SH-SY5Y (cell line): ENCODE measurements around the gene CAMSAP1.

Experiments
- GATA2 ChIP-seq: IDR thresholded peaks from 2 replicates; pipeline ENCODE4 v1.6.1; 2011; ENCODE audit warnings: mild to moderate bottlenecking, low read depth, low read length
- GATA3 ChIP-seq: IDR thresholded peaks from 2 replicates; pipeline ENCODE4 v1.6.1; 2011; ENCODE audit warnings: low read depth, mild to moderate bottlenecking, low read length, moderate library complexity

The CAMSAP1 gene

GRCh38 chr9:135862809-135863208 lies 44.5 kb downstream of the CAMSAP1 start:
- TF ChIP-seq GATA2 (no peak), GATA3 (no peak)

- no peak for TF ChIP-seq GATA3
- TF ChIP-seq GATA2, result no peak
These were observed 48.7 kb downstream of the CAMSAP1 start for GRCh38 chr9:135858491-135859185.

- TF ChIP-seq GATA3 (no peak), GATA2 (no peak)
These were observed 49.5 kb downstream of the CAMSAP1 start for GRCh38 chr9:135857843-135858242.

GRCh38 chr9:135857371-135857786 lies 50.0 kb downstream of the CAMSAP1 start:
- no peak for TF ChIP-seq GATA3
- no peak for TF ChIP-seq GATA2

GRCh38 chr9:135851748-135852147 lies 55.6 kb downstream of the CAMSAP1 start:
- no peak for TF ChIP-seq GATA3
- TF ChIP-seq GATA2, result no peak

GRCh38 chr9:135850737-135851136 lies 56.6 kb downstream of the CAMSAP1 start:
- TF ChIP-seq GATA3 (no peak), GATA2 (no peak)

GRCh38 chr9:135849181-135849580 lies 58.2 kb downstream of the CAMSAP1 start:
- TF ChIP-seq GATA3, result no peak
- no peak for TF ChIP-seq GATA2

GRCh38 chr9:135848341-135849047 lies 58.9 kb downstream of the CAMSAP1 start:
- TF ChIP-seq GATA3 (no peak), GATA2 (peak; percentile 62; the same call in 1 of the 2 replicates)

- TF ChIP-seq GATA2 (no peak), GATA3 (no peak)
These were observed 59.5 kb downstream of the CAMSAP1 start for GRCh38 chr9:135847833-135848232.

GRCh38 chr9:135840539-135840938 lies 66.8 kb downstream of the CAMSAP1 start:
- TF ChIP-seq GATA2, result no peak
- TF ChIP-seq GATA3, result no peak

GRCh38 chr9:135840107-135840506 lies 67.2 kb downstream of the CAMSAP1 start:
- TF ChIP-seq GATA3, result no peak
- no peak for TF ChIP-seq GATA2

GRCh38 chr9:135839516-135839915 lies 67.8 kb downstream of the CAMSAP1 start:
- no peak for TF ChIP-seq GATA2
- TF ChIP-seq GATA3, result no peak

- TF ChIP-seq GATA2 (no peak), GATA3 (no peak)
These were observed 72.2 kb downstream of the CAMSAP1 start for GRCh38 chr9:135835131-135835530.

- TF ChIP-seq GATA3 (no peak), GATA2 (no peak)
These were observed 73.5 kb downstream of the CAMSAP1 start for GRCh38 chr9:135833864-135834263.

- TF ChIP-seq GATA2, result no peak
- TF ChIP-seq GATA3, result no peak
These were observed 76.8 kb downstream of the CAMSAP1 start for GRCh38 chr9:135830496-135830895.
